ENCODE data around the gene EPB41L5. TPM values are rescaled to one million over a fixed set of nuclear protein-coding genes. Genes with fewer than 3 reads are reported as not detected.

The EPB41L5 gene
- total RNA-seq, 1 donor from 2014 or later, result 16.2 TPM

GRCh38 chr2:120075545-120075944 is 62.7 kb downstream of the EPB41L5 start:
- Histone ChIP-seq H2AFZ (ENCODE audit: low read depth, low read length) (no peak overlapping the region), H3K4me3 (ENCODE audit: insufficient read depth, low read depth, low read length) (no peak overlapping the region), H3K4me2 (ENCODE audit: low read length) (no peak overlapping the region), H4K20me1 (ENCODE audit: insufficient read depth, low read length) (no peaks in the 10 kb centered on the region), H3K4me1 (ENCODE audit: insufficient read depth, low read length) (no peaks in the 10 kb centered on the region), H3K9me3 (ENCODE audit: insufficient read depth, low read depth, low read length) (no peaks in the 10 kb centered on the region), H3K27ac (ENCODE audit: low read depth, low read length) (no peak overlapping the region), H3K79me2 (ENCODE audit: insufficient read depth, low read length) (no peaks in the 10 kb centered on the region), H3K36me3 (ENCODE audit: insufficient read depth, low read length) (no peaks in the 10 kb centered on the region), H3K27me3 (ENCODE audit: insufficient read depth, low read length) (no peaks in the 10 kb centered on the region), H3K9ac (ENCODE audit: low read length) (no peak overlapping the region)
- no peak overlapping the region for H3K27ac Mint-ChIP-seq (ENCODE audit: unreplicated experiment)
- TF ChIP-seq EZH2 (IDR thresholded peaks at IDR 0.05; ENCODE audit: insufficient read depth, low read length) (no peak), CTCF (IDR thresholded peaks at IDR 0.05; ENCODE audit: insufficient read depth, low read depth, low read length) (no peak)
- no peak overlapping the region for H3K4me3 Mint-ChIP-seq (ENCODE audit: unreplicated experiment)
- DNase-seq (ENCODE audit: low read depth) (no peak), FAIRE-seq (no peak)
- no peaks in the 10 kb centered on the region for H3K36me3 Mint-ChIP-seq (ENCODE audit: low read depth, unreplicated experiment)
- no peaks in the 10 kb centered on the region for H3K27me3 Mint-ChIP-seq (ENCODE audit: low read depth, unreplicated experiment)
- no peaks in the 10 kb centered on the region for H3K4me1 Mint-ChIP-seq (ENCODE audit: low read depth, unreplicated experiment)
- peaks cover 4% of the 10 kb centered on the region for H3K9me3 Mint-ChIP-seq (ENCODE audit: unreplicated experiment)

DNA sequence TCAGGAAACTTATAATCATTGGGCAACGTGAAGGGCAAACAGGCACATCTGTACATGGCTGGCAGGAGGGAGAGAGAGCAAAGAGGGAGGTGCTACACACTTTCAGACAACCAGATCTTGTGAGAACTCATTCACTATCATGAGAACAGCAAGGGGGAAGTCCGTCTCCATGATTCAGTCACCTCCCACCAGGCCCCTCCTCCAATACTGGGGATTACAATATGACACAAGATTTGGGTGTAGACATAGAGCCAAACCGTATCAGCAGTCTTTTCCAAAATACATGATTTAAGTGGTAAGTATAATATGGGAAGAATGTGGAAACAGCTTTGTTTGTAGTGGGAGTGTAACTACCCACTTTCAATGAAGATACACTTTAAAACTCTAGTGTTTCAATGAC is 65.0 kb downstream of the EPB41L5 start:
- H3K4me2 ChIP-seq (ENCODE audit: low read length), result no peak overlapping the region
- FAIRE-seq, result no peak
- H3K79me2 ChIP-seq (ENCODE audit: insufficient read depth, low read length), result no peaks in the 10 kb centered on the region
- no peaks in the 10 kb centered on the region for H3K27me3 Mint-ChIP-seq (ENCODE audit: low read depth, unreplicated experiment)
- no peaks in the 10 kb centered on the region for H3K36me3 ChIP-seq (ENCODE audit: insufficient read depth, low read length)
- no peak for DNase-seq (ENCODE audit: low read depth)
- no peaks in the 10 kb centered on the region for H3K9me3 ChIP-seq (ENCODE audit: insufficient read depth, low read depth, low read length)
- H3K4me3 Mint-ChIP-seq (ENCODE audit: unreplicated experiment), result no peak overlapping the region
- no peak for TF ChIP-seq EZH2 (IDR thresholded peaks at IDR 0.05; ENCODE audit: insufficient read depth, low read length)
- TF ChIP-seq CTCF (IDR thresholded peaks at IDR 0.05; ENCODE audit: insufficient read depth, low read depth, low read length), result no peak
- peaks cover 3% of the 10 kb centered on the region for H3K36me3 Mint-ChIP-seq (ENCODE audit: low read depth, unreplicated experiment)
- no peak overlapping the region for H3K9ac ChIP-seq (ENCODE audit: low read length)
- H2AFZ ChIP-seq (ENCODE audit: low read depth, low read length), result no peak overlapping the region
- H3K27ac Mint-ChIP-seq (ENCODE audit: unreplicated experiment), result peak overlapping the region; percentile 73
- H3K4me1 Mint-ChIP-seq (ENCODE audit: low read depth, unreplicated experiment), result no peaks in the 10 kb centered on the region
- H3K27me3 ChIP-seq (ENCODE audit: insufficient read depth, low read length), result no peaks in the 10 kb centered on the region
- H4K20me1 ChIP-seq (ENCODE audit: insufficient read depth, low read length), result no peaks in the 10 kb centered on the region
- H3K4me3 ChIP-seq (ENCODE audit: insufficient read depth, low read depth, low read length), result no peak overlapping the region
- peaks cover 7% of the 10 kb centered on the region for H3K9me3 Mint-ChIP-seq (ENCODE audit: unreplicated experiment)
- H3K4me1 ChIP-seq (ENCODE audit: insufficient read depth, low read length), result no peaks in the 10 kb centered on the region
- H3K27ac ChIP-seq (ENCODE audit: low read depth, low read length), result no peak overlapping the region

DNA sequence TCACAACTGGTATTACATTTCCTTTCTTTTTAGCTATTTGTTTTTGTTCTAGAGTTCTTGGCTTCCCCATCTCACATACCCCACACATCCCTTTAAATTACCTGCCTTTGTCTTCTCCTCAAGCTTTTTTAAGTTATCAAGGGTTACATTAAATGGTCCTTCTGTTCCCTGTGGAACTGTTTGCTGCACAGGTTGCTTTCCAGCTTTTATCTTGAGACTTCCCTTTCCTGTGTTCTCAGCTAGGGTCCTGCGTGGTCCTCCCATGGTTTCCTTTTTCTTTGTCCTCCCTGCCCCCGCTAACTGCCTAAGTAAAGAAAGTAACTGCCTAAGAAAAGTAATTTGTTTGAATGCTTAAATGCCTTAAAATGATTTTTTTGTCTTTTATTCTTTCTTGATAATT is 66.8 kb downstream of the EPB41L5 start:
- FAIRE-seq (no peak), DNase-seq (ENCODE audit: low read depth) (no peak)
- H3K4me3 Mint-ChIP-seq (ENCODE audit: unreplicated experiment), result no peak overlapping the region
- H3K4me1 Mint-ChIP-seq (ENCODE audit: low read depth, unreplicated experiment), result no peaks in the 10 kb centered on the region
- no peak overlapping the region for H3K4me2 ChIP-seq (ENCODE audit: low read length)
- H3K9me3 ChIP-seq (ENCODE audit: insufficient read depth, low read depth, low read length), result no peaks in the 10 kb centered on the region
- no peak overlapping the region for H3K27ac ChIP-seq (ENCODE audit: low read depth, low read length)
- no peaks in the 10 kb centered on the region for H3K27me3 ChIP-seq (ENCODE audit: insufficient read depth, low read length)
- H3K27me3 Mint-ChIP-seq (ENCODE audit: low read depth, unreplicated experiment), result no peaks in the 10 kb centered on the region
- H3K36me3 Mint-ChIP-seq (ENCODE audit: low read depth, unreplicated experiment), result peaks cover 10% of the 10 kb centered on the region
- TF ChIP-seq CTCF (IDR thresholded peaks at IDR 0.05; ENCODE audit: insufficient read depth, low read depth, low read length) (no peak), EZH2 (IDR thresholded peaks at IDR 0.05; ENCODE audit: insufficient read depth, low read length) (no peak)
- H3K9me3 Mint-ChIP-seq (ENCODE audit: unreplicated experiment), result peaks cover 7% of the 10 kb centered on the region
- no peaks in the 10 kb centered on the region for H3K4me1 ChIP-seq (ENCODE audit: insufficient read depth, low read length)
- no peaks in the 10 kb centered on the region for H4K20me1 ChIP-seq (ENCODE audit: insufficient read depth, low read length)
- no peaks in the 10 kb centered on the region for H3K36me3 ChIP-seq (ENCODE audit: insufficient read depth, low read length)
- H3K79me2 ChIP-seq (ENCODE audit: insufficient read depth, low read length), result no peaks in the 10 kb centered on the region
- no peak overlapping the region for H3K9ac ChIP-seq (ENCODE audit: low read length)
- no peak overlapping the region for H2AFZ ChIP-seq (ENCODE audit: low read depth, low read length)
- no peak overlapping the region for H3K4me3 ChIP-seq (ENCODE audit: insufficient read depth, low read depth, low read length)
- no peak overlapping the region for H3K27ac Mint-ChIP-seq (ENCODE audit: unreplicated experiment)
